Loucy (cell line): ENCODE results near the gene ABCC11.

Experiments
- H2AFZ ChIP-seq: fragments of 200-600 bp; sonication (generic); 2 replicates; pipeline ENCODE4 v1.6.0; 2016; ENCODE audit warnings: antibody characterized with exemption, mild to moderate bottlenecking, low read length, moderate library complexity
- H3F3A ChIP-seq: fragments of 200-600 bp; 2 replicates; pipeline ENCODE4 v1.6.0; 2016; ENCODE audit warnings: antibody characterized with exemption, low read depth, mild to moderate bottlenecking
- H3K27me3 ChIP-seq: fragments of 200-600 bp; sonication (generic); 2 replicates; pipeline ENCODE4 v1.6.1; 2014; ENCODE audit warnings: low read length, mild to moderate bottlenecking; ENCODE audit not compliant: insufficient read depth, poor library complexity, severe bottlenecking
- H3K36me3 ChIP-seq: fragments of 200-600 bp; sonication (generic); 2 replicates; pipeline ENCODE4 v1.6.1; 2016; ENCODE audit warnings: low read length; ENCODE audit not compliant: insufficient read depth
- H3K4me1 ChIP-seq: fragments of 200-600 bp; sonication (generic); 2 replicates; pipeline ENCODE4 v1.5.1; 2014; ENCODE audit warnings: low read length, mild to moderate bottlenecking; ENCODE audit not compliant: insufficient read depth, poor library complexity, severe bottlenecking
- H3K4me2 ChIP-seq: fragments of 200-600 bp; sonication (generic); 2 replicates; pipeline ENCODE4 v1.6.0; 2014; ENCODE audit warnings: antibody characterized with exemption, low read length, low read depth, mild to moderate bottlenecking; ENCODE audit not compliant: poor library complexity, severe bottlenecking
- H3K4me3 ChIP-seq: fragments of 200-600 bp; sonication (generic); 2 replicates; pipeline ENCODE4 v1.5.1; 2014; ENCODE audit warnings: low read length, mild to moderate bottlenecking, mixed read lengths; ENCODE audit not compliant: poor library complexity, severe bottlenecking
- H3K79me2 ChIP-seq: fragments of 200-600 bp; sonication (generic); 2 replicates; pipeline ENCODE4 v1.6.1; 2014; ENCODE audit warnings: low read length; ENCODE audit not compliant: insufficient read depth
- H3K9ac ChIP-seq: fragments of 200-600 bp; sonication (generic); 2 replicates; pipeline ENCODE4 v1.6.0; 2014; ENCODE audit warnings: mild to moderate bottlenecking, low read depth, low read length, moderate library complexity; ENCODE audit not compliant: poor library complexity, severe bottlenecking
- H3K9me2 ChIP-seq: fragments of 200-600 bp; sonication (generic); replicated peaks from 2 replicates; pipeline ENCODE4 v1.6.1; 2016; ENCODE audit warnings: low read depth, low read length, mixed read lengths
- H3K9me3 ChIP-seq: fragments of 200-600 bp; sonication (generic); 2 replicates; pipeline ENCODE4 v1.6.1; 2014; ENCODE audit warnings: mild to moderate bottlenecking, antibody characterized with exemption, low read length, low read depth; ENCODE audit not compliant: insufficient read depth
- H4K20me1 ChIP-seq: fragments of 200-600 bp; sonication (generic); 2 replicates; pipeline ENCODE4 v1.6.0; 2014; ENCODE audit warnings: antibody characterized with exemption, low read length, mild to moderate bottlenecking; ENCODE audit not compliant: insufficient read depth, poor library complexity, severe bottlenecking
- CTCF ChIP-seq: fragments of 200-600 bp; sonication (generic); conservative IDR thresholded peaks from 2 replicates; pipeline ENCODE4 v1.5.1; 2014; ENCODE audit warnings: mild to moderate bottlenecking, antibody characterized with exemption, low read length
- EZH2phosphoT487 ChIP-seq: fragments of 200-600 bp; IDR thresholded peaks from 2 replicates; pipeline ENCODE4 v1.6.1; 2018; ENCODE audit warnings: antibody characterized with exemption, mild to moderate bottlenecking, moderate library complexity, borderline replicate concordance

ABCC11 gene

GRCh38 chr16:48250520-48251278 is 3.4 kb upstream of the ABCC11 start:
- Histone ChIP-seq H3F3A (no peaks in the 10 kb centered on the region), H3K27me3 (no peaks in the 10 kb centered on the region), H2AFZ (no peak overlapping the region), H4K20me1 (peaks cover 38% of the 10 kb centered on the region), H3K4me2 (peak overlapping the region; percentile 55), H3K79me2 (peaks cover 49% of the 10 kb centered on the region), H3K9me3 (no peaks in the 10 kb centered on the region), H3K36me3 (peaks cover 26% of the 10 kb centered on the region; the same call in 1 of the 2 replicates), H3K9me2 (no peaks in the 10 kb centered on the region), H3K4me1 (peaks cover 28% of the 10 kb centered on the region), H3K9ac (no peak overlapping the region), H3K4me3 (no peak overlapping the region)
- TF ChIP-seq CTCF (no peak), EZH2phosphoT487 (no peak)

GRCh38 chr16:48246066-48246465 is 1.3 kb downstream of the ABCC11 start:
- H3K9me3 ChIP-seq: no peaks in the 10 kb centered on the region
- no peaks in the 10 kb centered on the region for H3K36me3 ChIP-seq
- H3K27me3 ChIP-seq: no peaks in the 10 kb centered on the region
- no peak overlapping the region for H2AFZ ChIP-seq
- peaks cover 56% of the 10 kb centered on the region for H3K79me2 ChIP-seq
- no peak for TF ChIP-seq CTCF
- TF ChIP-seq EZH2phosphoT487: no peak
- H3K4me2 ChIP-seq: peak overlapping the region; percentile 99
- H4K20me1 ChIP-seq: peaks cover 38% of the 10 kb centered on the region
- H3K9ac ChIP-seq: peak overlapping the region; percentile 91
- no peaks in the 10 kb centered on the region for H3F3A ChIP-seq
- H3K4me3 ChIP-seq: peak overlapping the region; percentile 96
- no peaks in the 10 kb centered on the region for H3K9me2 ChIP-seq
- H3K4me1 ChIP-seq: peaks cover 36% of the 10 kb centered on the region

- Histone ChIP-seq H3K9ac (peak overlapping the region; percentile 91), H2AFZ (peak overlapping the region; percentile 90; the same call in 1 of the 2 replicates), H3K79me2 (peaks cover 50% of the 10 kb centered on the region)
Measured at GRCh38 chr16:48244863-48245195, 2.5 kb downstream of the ABCC11 start.

More at GRCh38 chr16:48244863-48245195, 2.5 kb downstream of the ABCC11 start:
- TF ChIP-seq EZH2phosphoT487: no peak
- TF ChIP-seq CTCF: no peak
- H3K36me3 ChIP-seq: no peaks in the 10 kb centered on the region
- no peaks in the 10 kb centered on the region for H3K9me3 ChIP-seq
- peak overlapping the region; percentile 96 for H3K4me3 ChIP-seq
- H3F3A ChIP-seq: no peaks in the 10 kb centered on the region
- no peaks in the 10 kb centered on the region for H3K9me2 ChIP-seq
- peak overlapping the region; percentile 99 for H3K4me2 ChIP-seq
- peaks cover 27% of the 10 kb centered on the region for H3K4me1 ChIP-seq
- H3K27me3 ChIP-seq: no peaks in the 10 kb centered on the region
- H4K20me1 ChIP-seq: peaks cover 38% of the 10 kb centered on the region
